Caco-2 (cell line): ENCODE measurements around the gene NELFB. TPM values are rescaled to one million over a fixed set of nuclear protein-coding genes. Genes with fewer than 3 reads are reported as not detected.

Experiments used
- BruUV-seq: library from RNA; stranded (reverse); fragments of 400-500 nt; replicated peaks from 2 replicates; lab custom pipeline; 2021; lab: Mats Ljungman, UMichigan
- CTCF ChIA-PET: fragments of 300-600 bp; sonication (Branson Sonifier 250); formaldehyde crosslinking; loops from one replicate; lab custom pipeline; 2022; ENCODE audit warnings: antibody characterized with exemption; lab: Charles Lee
- POLR2A ChIA-PET: fragments of 300-600 bp; sonication (Branson Sonifier 250); formaldehyde crosslinking; loops from one replicate; lab custom pipeline; 2022; ENCODE audit warnings: antibody characterized with exemption; lab: Charles Lee
- DNase-seq, 2 experiments: peaks; one replicate each; pipeline versions ENCODE4 v3.0.0 to v3.0.0-alpha.2; 2020 to 2022
- H3K27me3 ChIP-seq: replicated peaks from 2 replicates; pipeline ENCODE4 v1.6.0; 2011; ENCODE audit warnings: low read length; ENCODE audit not compliant: control insufficient read depth, insufficient read depth
- H3K36me3 ChIP-seq: 2 replicates; pipeline ENCODE4 v1.5.1; 2011; ENCODE audit warnings: low read length; ENCODE audit not compliant: control insufficient read depth, insufficient read depth
- H3K4me1 ChIP-seq: fragments of 250-450 bp; sonication (Bioruptor Pico); 2 replicates; pipeline ENCODE4 v1.5.1; 2020; ENCODE audit warnings: mild to moderate bottlenecking
- H3K4me3 ChIP-seq: 2 replicates; pipeline ENCODE4 v1.5.1; 2011; ENCODE audit warnings: low read depth, mild to moderate bottlenecking, control low read depth, low read length
- H3K9me3 ChIP-seq: fragments of 250-450 bp; sonication (Bioruptor Pico); 2 replicates; pipeline ENCODE4 v1.5.1; 2020; ENCODE audit warnings: mild to moderate bottlenecking, moderate library complexity
- H3K27ac Mint-ChIP-seq: one replicate; pipeline ENCODE4 v1.8.0; 2022; ENCODE audit warnings: mixed read lengths; ENCODE audit not compliant: unreplicated experiment
- H3K27me3 Mint-ChIP-seq: one replicate; pipeline ENCODE4 v1.8.0; 2022; ENCODE audit warnings: mixed read lengths; ENCODE audit not compliant: insufficient read depth, unreplicated experiment
- H3K36me3 Mint-ChIP-seq: one replicate; pipeline ENCODE4 v1.8.0; 2022; ENCODE audit warnings: mild to moderate bottlenecking, mixed read lengths; ENCODE audit not compliant: insufficient read depth, unreplicated experiment
- H3K4me1 Mint-ChIP-seq: one replicate; pipeline ENCODE4 v1.8.0; 2022; ENCODE audit warnings: low read depth, mixed read lengths; ENCODE audit not compliant: unreplicated experiment
- H3K4me3 Mint-ChIP-seq: one replicate; pipeline ENCODE4 v1.8.0; 2022; ENCODE audit warnings: mild to moderate bottlenecking, moderate library complexity, mixed read lengths; ENCODE audit not compliant: unreplicated experiment
- H3K9me3 Mint-ChIP-seq: one replicate; pipeline ENCODE4 v1.8.0; 2022; ENCODE audit warnings: mixed read lengths; ENCODE audit not compliant: unreplicated experiment
- intact Hi-C: fragments of 100-400 bp; cut with micrococcal nuclease; formaldehyde crosslinking; loops from one replicate; pipeline ENCODE4 v1.10.0; 2022; ENCODE audit not compliant: unreplicated experiment
- total RNA-seq: library from RNA; stranded (reverse); gene quantifications from 2 replicates; pipeline ENCODE4 v1.2.3, GENCODE V29; 2022
- TF ChIP-seq, protein P1 (sequence below), 2 experiments: fragments of 200-600 bp in 1 of 2; IDR thresholded peaks; 1 replicate in 1 of 2; 2 replicates in 1 of 2; pipeline versions ENCODE4 v1.5.1 to v1.8.0; 2011 to 2022; ENCODE audit warnings: antibody characterized with exemption in 1 of 2, control low read depth in 1 of 2, inconsistent platforms in 1 of 2, low read depth in 1 of 2, low read length in 1 of 2, mild to moderate bottlenecking in 1 of 2, moderate library complexity in 1 of 2; ENCODE audit not compliant: insufficient read depth in 1 of 2, severe bottlenecking in 1 of 2, unreplicated experiment in 1 of 2

The NELFB gene
- total RNA-seq, 1 experiment from 2014 or later: 79.1 TPM

DNA sequence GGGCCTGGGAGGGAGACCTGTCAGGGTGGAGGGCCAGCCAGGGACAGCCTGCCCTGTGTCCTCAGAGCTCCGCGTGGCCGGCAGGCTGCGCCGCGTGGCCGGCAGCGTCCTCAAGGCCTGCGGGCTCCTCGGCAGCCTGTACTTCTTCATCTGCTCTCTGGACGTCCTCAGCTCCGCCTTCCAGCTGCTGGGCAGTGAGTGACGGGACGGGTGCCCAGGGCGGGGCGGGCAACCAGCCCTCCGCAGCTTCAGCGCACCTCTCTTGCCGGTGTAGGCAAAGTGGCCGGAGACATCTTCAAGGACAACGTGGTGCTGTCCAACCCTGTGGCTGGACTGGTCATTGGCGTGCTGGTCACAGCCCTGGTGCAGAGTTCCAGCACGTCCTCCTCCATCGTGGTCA, 22.6 kb upstream of the NELFB start:
- intact Hi-C loops: no loop called here
- H3K4me1 ChIP-seq: peaks cover 42% of the 10 kb centered on the region

DNA sequence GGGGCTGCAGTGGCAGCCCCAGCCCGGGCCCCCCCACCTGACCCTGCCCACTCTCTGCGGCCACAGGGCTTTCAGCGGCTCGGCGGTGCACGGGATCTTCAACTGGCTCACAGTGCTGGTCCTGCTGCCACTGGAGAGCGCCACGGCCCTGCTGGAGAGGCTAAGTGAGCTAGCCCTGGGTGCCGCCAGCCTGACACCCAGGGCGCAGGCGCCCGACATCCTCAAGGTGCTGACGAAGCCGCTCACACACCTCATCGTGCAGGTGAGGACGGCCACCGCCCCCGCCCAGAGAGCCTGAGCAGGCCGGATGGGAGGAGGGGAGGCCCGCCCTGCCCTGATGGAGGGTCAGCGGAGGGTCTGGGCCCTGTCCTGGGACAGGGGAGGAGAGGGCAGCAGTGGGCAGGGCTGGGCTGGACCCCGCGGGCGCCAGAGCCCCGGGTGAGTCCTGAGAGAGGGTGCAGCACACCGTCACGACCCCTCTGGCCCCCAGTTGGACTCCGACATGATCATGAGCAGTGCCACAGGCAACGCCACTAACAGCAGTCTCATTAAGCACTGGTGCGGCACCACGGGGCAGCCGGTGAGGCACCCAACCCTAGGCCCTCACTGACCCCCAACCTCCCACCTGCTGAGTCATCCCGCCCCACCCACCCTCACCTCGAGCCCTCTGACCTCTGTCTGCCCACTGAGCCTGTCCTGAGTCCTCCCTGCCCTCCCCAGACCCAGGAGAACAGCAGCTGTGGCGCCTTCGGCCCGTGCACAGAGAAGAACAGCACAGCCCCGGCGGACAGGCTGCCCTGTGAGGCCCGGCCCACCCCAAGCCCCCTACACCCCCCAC, 21.8 kb upstream of the NELFB start:
- H3K4me1 ChIP-seq: peaks cover 41% of the 10 kb centered on the region
- H3K4me3 ChIP-seq: no peak overlapping the region
- Mint-ChIP-seq H3K4me3 (no peak overlapping the region), H3K36me3 (peaks cover 14% of the 10 kb centered on the region), H3K27ac (no peak overlapping the region), H3K9me3 (no peaks in the 10 kb centered on the region), H3K27me3 (no peaks in the 10 kb centered on the region), H3K4me1 (peaks cover 6% of the 10 kb centered on the region)
- ChIA-PET POLR2A (no interaction called here), CTCF (interaction anchor here (0.6 to 0.8 kb wide), 2 partner anchors 10 to 349 kb away, joined by 3 to 9 read pairs; no protein-coding TSS in a partner anchor)
- no peaks in the 10 kb centered on the region for H3K27me3 ChIP-seq
- BruUV-seq: no TSS peak
- H3K9me3 ChIP-seq: no peaks in the 10 kb centered on the region
- DNase-seq: no peak
- H3K36me3 ChIP-seq: no peaks in the 10 kb centered on the region
- TF ChIP-seq, protein P1, sequence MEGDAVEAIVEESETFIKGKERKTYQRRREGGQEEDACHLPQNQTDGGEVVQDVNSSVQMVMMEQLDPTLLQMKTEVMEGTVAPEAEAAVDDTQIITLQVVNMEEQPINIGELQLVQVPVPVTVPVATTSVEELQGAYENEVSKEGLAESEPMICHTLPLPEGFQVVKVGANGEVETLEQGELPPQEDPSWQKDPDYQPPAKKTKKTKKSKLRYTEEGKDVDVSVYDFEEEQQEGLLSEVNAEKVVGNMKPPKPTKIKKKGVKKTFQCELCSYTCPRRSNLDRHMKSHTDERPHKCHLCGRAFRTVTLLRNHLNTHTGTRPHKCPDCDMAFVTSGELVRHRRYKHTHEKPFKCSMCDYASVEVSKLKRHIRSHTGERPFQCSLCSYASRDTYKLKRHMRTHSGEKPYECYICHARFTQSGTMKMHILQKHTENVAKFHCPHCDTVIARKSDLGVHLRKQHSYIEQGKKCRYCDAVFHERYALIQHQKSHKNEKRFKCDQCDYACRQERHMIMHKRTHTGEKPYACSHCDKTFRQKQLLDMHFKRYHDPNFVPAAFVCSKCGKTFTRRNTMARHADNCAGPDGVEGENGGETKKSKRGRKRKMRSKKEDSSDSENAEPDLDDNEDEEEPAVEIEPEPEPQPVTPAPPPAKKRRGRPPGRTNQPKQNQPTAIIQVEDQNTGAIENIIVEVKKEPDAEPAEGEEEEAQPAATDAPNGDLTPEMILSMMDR (IDR thresholded peaks at IDR 0.05; ENCODE audit: insufficient read depth in 1 of 2, low read depth in 1 of 2, low read length in 1 of 2, severe bottlenecking in 1 of 2, unreplicated experiment in 1 of 2): no peak
- intact Hi-C loops: no loop called here

More for the DNA sequence above, 22.6 kb upstream of the NELFB start:
- TF ChIP-seq, protein P1 (IDR thresholded peaks at IDR 0.05; ENCODE audit: insufficient read depth in 1 of 2, low read depth in 1 of 2, low read length in 1 of 2, severe bottlenecking in 1 of 2, unreplicated experiment in 1 of 2): no peak
- Histone ChIP-seq H3K9me3 (no peaks in the 10 kb centered on the region), H3K36me3 (no peaks in the 10 kb centered on the region), H3K4me3 (no peak overlapping the region), H3K27me3 (no peaks in the 10 kb centered on the region)
- DNase-seq: no peak
- H3K4me3 Mint-ChIP-seq: no peak overlapping the region
- peaks cover 10% of the 10 kb centered on the region for H3K4me1 Mint-ChIP-seq
- H3K27ac Mint-ChIP-seq: no peak overlapping the region
- no TSS peak for BruUV-seq
- no peaks in the 10 kb centered on the region for H3K27me3 Mint-ChIP-seq
- CTCF ChIA-PET: interaction anchor here (0.6 to 0.8 kb wide), 2 partner anchors 9 to 244 kb away, joined by 3 to 9 read pairs; no protein-coding TSS in a partner anchor
- no peaks in the 10 kb centered on the region for H3K9me3 Mint-ChIP-seq
- POLR2A ChIA-PET: no interaction called here
- H3K36me3 Mint-ChIP-seq: peaks cover 14% of the 10 kb centered on the region

DNA sequence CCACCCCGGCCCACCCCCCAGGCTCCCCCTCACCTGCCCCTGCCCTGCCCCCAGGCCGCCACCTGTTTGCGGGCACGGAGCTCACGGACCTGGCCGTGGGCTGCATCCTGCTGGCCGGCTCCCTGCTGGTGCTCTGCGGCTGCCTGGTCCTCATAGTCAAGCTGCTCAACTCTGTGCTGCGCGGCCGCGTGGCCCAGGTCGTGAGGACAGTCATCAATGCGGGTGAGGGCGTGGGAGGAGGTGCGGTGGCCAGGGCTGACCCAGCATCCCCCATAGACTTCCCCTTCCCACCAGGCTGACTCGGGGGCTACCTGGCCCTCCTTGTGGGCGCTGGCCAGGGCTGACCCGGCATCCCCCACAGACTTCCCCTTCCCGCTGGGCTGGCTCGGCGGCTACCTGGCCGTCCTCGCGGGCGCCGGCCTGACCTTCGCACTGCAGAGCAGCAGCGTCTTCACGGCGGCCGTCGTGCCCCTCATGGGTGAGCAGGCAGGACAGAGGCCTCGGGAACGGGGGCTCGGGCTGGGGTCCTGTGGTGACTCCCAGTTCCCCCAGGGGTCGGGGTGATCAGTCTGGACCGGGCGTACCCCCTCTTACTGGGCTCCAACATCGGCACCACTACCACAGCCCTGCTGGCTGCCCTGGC, 21.0 kb upstream of the NELFB start:
- no peak overlapping the region for H3K27ac Mint-ChIP-seq
- Histone ChIP-seq H3K9me3 (no peaks in the 10 kb centered on the region), H3K27me3 (no peaks in the 10 kb centered on the region), H3K36me3 (no peaks in the 10 kb centered on the region), H3K4me1 (peaks cover 38% of the 10 kb centered on the region), H3K4me3 (no peak overlapping the region)
- ChIA-PET CTCF (interaction anchor here (0.6 to 1.5 kb wide), 2 partner anchors 45 to 350 kb away, joined by 3 to 4 read pairs; partner anchors contain the start of gene SSNA1), POLR2A (no interaction called here)
- intact Hi-C loops: no loop called here
- H3K4me1 Mint-ChIP-seq: peaks cover 6% of the 10 kb centered on the region
- H3K9me3 Mint-ChIP-seq: no peaks in the 10 kb centered on the region
- no peaks in the 10 kb centered on the region for H3K27me3 Mint-ChIP-seq
- H3K36me3 Mint-ChIP-seq: peaks cover 14% of the 10 kb centered on the region
- BruUV-seq: no TSS peak
- no peak overlapping the region for H3K4me3 Mint-ChIP-seq
- TF ChIP-seq, protein P1 (IDR thresholded peaks at IDR 0.05; ENCODE audit: insufficient read depth in 1 of 2, low read depth in 1 of 2, low read length in 1 of 2, severe bottlenecking in 1 of 2, unreplicated experiment in 1 of 2): no peak
- no peak for DNase-seq
